ENCODE data around the gene NTN1.
"Not testable (repeated sequence)": the region's sequence is repeated elsewhere in the genome, so short reads cannot be mapped to it uniquely, and the experiment has no call there.

The NTN1 gene

GRCh38 chr17:9249245-9249953, 228.1 kb downstream of the NTN1 start:
- DNase-seq (ENCODE audit: low spot score) = no peak

- DNase-seq (ENCODE audit: low spot score) = no peak
Observed at GRCh38 chr17:9251273-9251672, 230.0 kb downstream of the NTN1 start.

DNA sequence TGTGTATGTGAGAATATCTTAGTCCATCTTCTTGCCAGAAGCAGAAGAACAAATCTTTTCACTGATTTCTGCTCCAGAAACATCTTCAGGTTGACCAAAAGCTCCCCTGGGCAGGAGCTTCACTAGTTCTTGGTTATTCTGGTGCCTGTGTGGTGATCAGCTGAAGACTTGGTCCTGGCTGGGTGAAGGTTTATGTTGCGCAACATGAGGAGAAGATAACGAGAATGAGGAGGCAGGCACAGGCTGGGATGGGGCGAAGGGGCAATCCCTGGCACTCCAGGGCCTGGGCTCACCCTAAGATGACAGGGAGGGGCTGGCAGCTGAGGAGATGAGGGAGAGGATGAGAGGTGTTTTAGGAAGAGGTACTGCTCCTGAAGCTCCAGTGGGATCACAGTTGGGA, 232.0 kb downstream of the NTN1 start:
- no peak for DNase-seq (ENCODE audit: low spot score)

GRCh38 chr17:9254841-9255240, 233.5 kb downstream of the NTN1 start:
- DNase-seq (ENCODE audit: low spot score) = no peak

- no peak for DNase-seq (ENCODE audit: low spot score)
Observed at GRCh38 chr17:9255833-9256232, 234.5 kb downstream of the NTN1 start.

DNA sequence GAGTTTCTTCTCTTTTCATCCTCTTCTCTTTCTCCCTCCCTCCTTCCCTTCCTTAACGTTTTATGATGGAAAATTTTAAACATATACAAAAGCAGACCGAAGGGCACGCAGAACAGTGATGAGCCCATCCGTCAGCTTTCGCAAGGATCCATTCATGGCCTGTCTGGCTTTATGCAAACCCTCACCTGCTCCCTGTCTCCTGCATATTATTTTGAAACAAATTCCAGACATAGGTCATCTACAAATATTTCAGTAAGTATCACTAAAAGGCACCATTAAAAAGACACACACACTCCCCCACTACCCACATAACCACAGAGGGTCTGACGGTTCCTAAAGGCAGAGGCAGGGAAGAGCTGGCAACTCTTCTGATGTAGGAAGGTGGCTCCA, 235.0 kb downstream of the NTN1 start:
- no peak for DNase-seq (ENCODE audit: low spot score)

DNA sequence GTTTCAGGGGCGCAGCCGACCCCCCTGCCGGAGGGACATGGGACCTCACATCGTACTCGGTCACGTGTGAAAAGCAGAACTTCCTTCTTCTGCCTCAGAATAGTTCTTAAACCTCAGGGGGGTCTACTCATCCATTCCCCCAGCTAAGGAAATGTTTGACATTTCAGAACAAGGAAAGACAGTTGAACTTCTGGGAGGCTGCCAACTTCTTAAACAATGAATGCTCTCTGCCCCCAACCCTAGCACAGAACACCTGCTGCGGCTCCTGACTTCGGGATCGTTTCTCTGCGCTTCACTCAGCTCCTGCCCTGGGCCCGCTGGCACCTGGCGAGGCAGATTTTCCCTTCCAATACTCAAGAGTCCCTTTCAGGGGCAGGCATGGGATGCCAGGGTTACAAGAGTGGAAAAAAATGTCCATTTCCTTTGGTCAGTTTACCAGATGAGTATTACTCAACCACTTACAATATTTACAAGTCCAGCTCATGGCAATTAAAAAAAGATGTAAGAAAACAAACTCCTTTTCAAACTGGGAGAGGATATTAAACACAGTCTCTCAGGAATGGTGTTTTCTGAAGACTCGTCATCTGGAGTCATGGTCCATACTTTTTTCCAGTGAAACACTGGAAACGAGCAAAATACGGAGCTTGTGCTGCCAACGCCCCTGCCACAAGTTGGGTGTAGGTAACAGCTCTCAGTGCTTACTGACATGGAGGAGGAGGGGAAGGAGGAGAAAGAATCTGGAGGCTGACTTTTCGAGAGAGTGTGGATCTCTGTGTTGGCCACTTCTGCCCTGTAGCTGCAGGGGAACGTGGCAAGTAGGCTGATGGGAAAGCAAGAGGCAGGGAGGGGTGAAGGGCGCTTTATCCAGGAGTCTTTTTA, 235.7 kb downstream of the NTN1 start:
- no peak for DNase-seq (ENCODE audit: low spot score)

- DNase-seq (ENCODE audit: low spot score) = not testable (repeated sequence)
Observed at GRCh38 chr17:9257630-9257965, 236.3 kb downstream of the NTN1 start.

DNA sequence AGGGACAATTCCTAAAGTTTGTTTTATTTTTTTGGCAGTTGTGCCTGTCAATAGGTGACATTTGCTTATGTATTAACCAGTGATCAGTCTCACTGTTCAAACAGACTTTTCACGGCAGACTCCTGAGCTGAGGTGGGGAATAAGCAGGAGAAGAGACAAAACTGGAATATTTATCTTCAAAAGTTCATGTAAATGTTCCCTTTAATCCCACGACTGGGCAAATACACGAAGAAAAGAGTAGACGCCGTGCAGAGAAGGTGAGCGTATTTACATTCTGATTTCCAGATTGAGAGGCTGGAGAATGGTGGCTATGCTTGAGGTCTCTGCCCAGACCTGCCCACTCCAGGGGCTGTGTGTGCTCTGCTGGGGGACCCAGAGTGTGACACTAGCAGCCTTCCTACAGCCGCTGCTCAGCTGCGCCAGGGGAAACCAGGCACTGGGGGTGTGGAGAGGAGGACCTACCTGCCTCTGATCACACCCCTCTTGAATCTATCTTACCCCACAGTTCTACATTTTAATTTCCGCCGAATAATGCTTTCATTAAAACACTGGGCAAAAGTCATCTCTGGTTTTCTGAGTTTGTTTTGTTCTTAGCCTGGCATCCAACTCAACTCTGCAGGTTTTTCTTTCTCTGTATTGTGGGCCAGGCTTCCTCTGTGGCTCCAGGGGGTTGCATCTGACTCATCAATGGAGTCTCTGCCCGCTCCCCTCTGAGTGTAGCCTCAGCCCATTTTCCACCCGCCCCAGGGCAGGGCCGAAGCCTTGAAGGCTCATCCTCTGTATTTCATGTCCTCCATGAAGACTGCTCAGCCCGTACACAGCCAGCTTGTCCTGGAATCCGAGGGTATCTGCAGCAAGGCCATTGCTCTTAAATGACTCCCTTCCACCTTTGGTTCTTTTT, 237.1 kb downstream of the NTN1 start:
- no peak for DNase-seq (ENCODE audit: low spot score)

- DNase-seq (ENCODE audit: low spot score) = no peak
Observed at GRCh38 chr17:9259419-9259818, 238.1 kb downstream of the NTN1 start.

DNA sequence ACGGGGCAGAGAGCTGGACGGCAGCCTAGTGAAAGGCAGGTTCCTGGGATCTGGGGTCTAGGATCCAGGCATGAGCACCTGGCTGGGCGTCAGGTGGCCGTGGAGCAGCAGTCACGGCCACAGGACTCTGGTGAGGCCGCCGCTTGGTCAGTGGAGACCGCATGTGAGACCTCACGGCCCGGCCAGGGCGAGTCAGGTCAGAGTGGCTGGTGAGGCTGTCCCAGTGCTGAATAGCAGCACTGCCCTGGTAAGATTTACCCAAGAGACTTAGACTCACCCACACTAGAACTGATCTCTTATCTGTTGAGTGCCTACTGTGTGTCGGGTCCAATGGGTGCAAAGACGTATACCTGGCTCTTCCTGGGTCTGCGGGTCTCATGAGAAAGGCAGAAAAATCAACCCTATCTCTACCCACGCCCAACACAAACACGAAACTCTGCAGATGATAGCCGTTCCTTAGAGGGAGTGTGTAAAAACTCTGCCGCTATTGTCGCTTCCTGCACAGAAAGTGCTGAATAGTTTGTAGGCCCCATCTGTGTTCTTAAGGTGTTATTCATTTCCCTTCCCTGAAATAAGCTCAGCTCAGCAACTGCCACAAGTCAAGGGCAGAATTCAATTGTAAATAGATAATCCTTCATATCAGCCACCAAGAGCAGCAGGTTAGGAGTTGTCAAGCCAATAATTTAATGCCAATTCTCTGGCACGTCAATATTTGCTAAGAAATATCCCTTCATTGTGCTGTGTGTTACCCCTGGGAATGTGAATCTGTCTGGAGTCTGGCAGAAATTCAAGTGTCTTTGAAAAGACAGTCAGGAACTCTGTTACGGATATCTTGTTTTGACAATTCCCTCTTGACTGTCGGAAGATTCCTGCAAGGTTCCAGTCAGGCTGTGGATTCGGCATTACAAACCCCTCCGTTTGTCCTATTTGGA, 240.0 kb downstream of the NTN1 start:
- DNase-seq (ENCODE audit: low spot score) = no peak

DNA sequence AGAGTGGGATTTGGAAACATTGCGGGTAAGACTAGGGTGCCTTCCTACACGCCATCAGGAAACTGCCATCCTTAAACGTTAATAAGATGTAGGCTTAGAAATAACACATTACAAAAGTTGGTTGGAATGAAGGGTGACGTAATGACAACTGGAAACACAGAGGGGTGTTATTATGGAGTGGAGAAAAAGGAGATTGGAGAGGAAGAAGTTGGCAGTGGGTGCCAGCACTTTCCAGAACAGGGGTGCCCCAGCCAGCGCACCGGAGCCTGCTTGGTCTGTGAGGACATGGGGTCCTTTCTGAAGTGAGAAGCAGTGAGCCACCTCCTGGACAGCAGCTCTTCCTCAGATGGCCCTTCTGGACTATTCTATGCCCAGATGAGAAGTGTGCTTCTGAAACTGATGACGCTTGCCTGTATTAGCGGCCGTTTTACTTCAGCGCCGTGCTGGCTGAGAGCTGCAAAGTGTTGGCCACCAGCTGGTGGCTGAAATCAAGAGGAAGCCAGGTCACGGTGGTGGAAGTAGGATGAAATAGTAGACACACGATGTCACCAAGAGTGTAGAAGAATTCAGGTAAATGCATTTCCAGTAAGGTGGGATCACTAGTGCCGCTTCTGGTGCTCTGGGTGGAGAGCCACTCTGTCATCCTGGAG, 244.8 kb downstream of the NTN1 start:
- DNase-seq (ENCODE audit: low spot score) = no peak

- DNase-seq (ENCODE audit: low spot score) = no peak
Observed at GRCh38 chr17:9266697-9267117, 245.4 kb downstream of the NTN1 start.

DNA sequence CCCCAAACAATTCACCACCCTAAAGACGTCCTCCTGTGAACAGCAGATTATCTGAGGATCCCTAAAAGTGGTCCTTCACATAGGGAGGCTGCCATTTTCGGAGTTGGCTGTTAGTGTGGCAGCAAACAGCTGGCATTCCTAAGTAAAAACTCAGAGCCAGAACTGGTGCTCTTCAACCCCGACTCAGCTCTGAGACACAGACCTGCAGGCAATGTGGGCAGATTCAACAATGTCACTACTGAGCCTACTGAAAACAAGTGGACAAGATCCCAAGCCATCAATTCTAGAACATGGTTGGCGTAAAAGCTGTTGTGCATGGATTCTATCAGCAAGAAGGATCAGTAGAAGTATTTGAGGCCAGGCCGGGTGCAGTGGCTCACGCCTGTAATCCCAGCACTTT, 247.2 kb downstream of the NTN1 start:
- DNase-seq (ENCODE audit: low spot score) = no peak

GRCh38 chr17:9269350-9270035, 248.2 kb downstream of the NTN1 start:
- no peak for DNase-seq (ENCODE audit: low spot score)

DNA sequence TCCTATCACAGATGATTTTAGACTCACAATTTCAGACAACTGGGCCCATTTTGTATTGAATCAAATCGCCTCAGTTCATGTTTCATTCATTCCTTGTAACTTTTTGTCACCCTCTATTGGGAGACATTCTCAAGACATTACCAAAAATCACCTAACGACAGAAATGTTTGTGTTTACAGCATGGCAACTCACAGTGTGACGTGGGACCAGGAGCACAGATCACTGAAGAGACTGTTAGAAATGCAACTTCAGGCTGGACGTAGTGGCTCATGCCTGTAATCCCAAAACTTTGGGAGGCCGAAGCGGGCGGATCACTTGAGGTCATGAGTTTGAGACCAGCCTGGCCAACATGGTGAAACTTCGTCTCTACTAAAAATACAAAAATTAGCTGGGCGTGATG, 249.6 kb downstream of the NTN1 start:
- DNase-seq (ENCODE audit: low spot score) = no peak

- DNase-seq (ENCODE audit: low spot score) = no peak
Observed at GRCh38 chr17:9271989-9272388, 250.7 kb downstream of the NTN1 start.

DNA sequence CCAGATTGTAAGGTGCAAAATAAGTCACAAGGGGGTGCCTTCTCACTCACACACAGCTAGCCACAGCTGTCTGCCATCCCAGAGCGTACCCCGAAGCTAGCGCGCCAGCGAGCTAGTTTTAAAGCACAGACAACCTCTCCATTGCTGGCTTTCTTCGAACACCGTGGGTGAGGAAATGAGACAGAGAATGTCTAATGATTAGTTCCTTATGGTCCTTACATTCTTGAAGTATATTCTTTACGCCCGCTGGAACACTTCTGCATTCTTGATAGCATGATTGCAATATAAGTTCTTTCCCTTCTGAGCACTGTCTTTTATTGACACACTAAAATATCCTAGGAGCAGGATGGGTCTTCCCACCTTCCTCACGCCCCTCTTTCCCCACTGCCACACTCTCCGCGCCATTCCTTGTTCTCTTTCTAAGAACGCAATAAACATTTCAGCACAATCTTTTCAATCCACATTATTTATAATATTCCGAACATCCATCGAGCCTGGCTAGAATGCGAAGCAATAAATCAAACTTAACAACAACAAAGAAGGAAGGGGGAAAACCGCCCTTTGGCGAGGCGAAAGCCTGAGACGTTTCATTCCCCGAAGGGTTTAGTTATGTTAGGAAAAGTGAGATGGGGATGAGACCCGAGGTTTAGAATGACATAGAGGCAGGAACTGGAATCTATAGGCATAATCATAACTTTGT, 251.3 kb downstream of the NTN1 start:
- no peak for DNase-seq (ENCODE audit: low spot score)
